ENCODE measurements around the gene PNPLA4.
A peak's percentile ranks its signal among the peaks of the same experiment; 100 is the strongest.

Gene PNPLA4

GRCh38 chrX:7927259-7928167, at the start of gene PNPLA4:
PNPLA4 (minus strand) TSS chrX:7927413; CDS start chrX:7926119, 1,294 bp downstream.
- DNase-seq (ENCODE audit: low read depth): peak; percentile 85

- no peak for DNase-seq (ENCODE audit: low read depth)
Observed at GRCh38 chrX:7972586-7972985, 45.4 kb upstream of the PNPLA4 start.

GRCh38 chrX:7970428-7970827, 43.2 kb upstream of the PNPLA4 start:
- no peak for DNase-seq (ENCODE audit: low read depth)

GRCh38 chrX:7965436-7965835, 38.2 kb upstream of the PNPLA4 start:
- DNase-seq (ENCODE audit: low read depth): no peak

GRCh38 chrX:7960246-7960645, 33.0 kb upstream of the PNPLA4 start:
- no peak for DNase-seq (ENCODE audit: low read depth)

- DNase-seq (ENCODE audit: low read depth): no peak
Observed at GRCh38 chrX:7953446-7953845, 26.2 kb upstream of the PNPLA4 start.

- no peak for DNase-seq (ENCODE audit: low read depth)
Observed at GRCh38 chrX:7950865-7951264, 23.7 kb upstream of the PNPLA4 start.

GRCh38 chrX:7948483-7948882, 21.3 kb upstream of the PNPLA4 start:
- no peak for DNase-seq (ENCODE audit: low read depth)

- no peak for DNase-seq (ENCODE audit: low read depth)
Observed at GRCh38 chrX:7946960-7947359, 19.7 kb upstream of the PNPLA4 start.

GRCh38 chrX:7943600-7944245, 16.5 kb upstream of the PNPLA4 start:
- no peak for DNase-seq (ENCODE audit: low read depth)

- DNase-seq (ENCODE audit: low read depth): no peak
Observed at GRCh38 chrX:7941390-7942042, 14.3 kb upstream of the PNPLA4 start.

GRCh38 chrX:7934026-7934425, 6.8 kb upstream of the PNPLA4 start:
- DNase-seq (ENCODE audit: low read depth): no peak

GRCh38 chrX:7926914-7927258, 327 bp downstream of the PNPLA4 start:
- DNase-seq (ENCODE audit: low read depth): no peak

GRCh38 chrX:7926501-7926900, 712 bp downstream of the PNPLA4 start:
- DNase-seq (ENCODE audit: low read depth): no peak

GRCh38 chrX:7925867-7926472, 1.2 kb downstream of the PNPLA4 start:
- peak; percentile 28 for DNase-seq (ENCODE audit: low read depth)

GRCh38 chrX:7921750-7922149, 5.5 kb downstream of the PNPLA4 start:
- no peak for DNase-seq (ENCODE audit: low read depth)

GRCh38 chrX:7908821-7909220, 18.4 kb downstream of the PNPLA4 start:
- no peak for DNase-seq (ENCODE audit: low read depth)

- DNase-seq (ENCODE audit: low read depth): no peak
Observed at GRCh38 chrX:7904562-7904961, 22.7 kb downstream of the PNPLA4 start.

GRCh38 chrX:7891928-7892327, 35.3 kb downstream of the PNPLA4 start:
- DNase-seq (ENCODE audit: low read depth): no peak

- no peak for DNase-seq (ENCODE audit: low read depth)
Observed at GRCh38 chrX:7889680-7890079, 37.5 kb downstream of the PNPLA4 start.

- DNase-seq (ENCODE audit: low read depth): no peak
Observed at GRCh38 chrX:7889135-7889534, 38.1 kb downstream of the PNPLA4 start.

- DNase-seq (ENCODE audit: low read depth): no peak
Observed at GRCh38 chrX:7876957-7877356, 50.3 kb downstream of the PNPLA4 start.

GRCh38 chrX:7872042-7872441, 55.2 kb downstream of the PNPLA4 start:
- DNase-seq (ENCODE audit: low read depth): no peak

Data from stimulated activated CD8-positive, alpha-beta memory T cell treated with anti-CD3 and anti-CD28 coated beads, Interleukin-4, amount 100 ng/mL, for 24 hours (primary cell).